Measurements from ENCODE around the gene SLC35F5.
A peak's percentile ranks its signal among the peaks of the same experiment; 100 is the strongest.
"Not testable (repeated sequence)": the region's sequence is repeated elsewhere in the genome, so short reads cannot be mapped to it uniquely, and the experiment has no call there.

Gene SLC35F5

GRCh38 chr2:113700186-113700841 lies 56.1 kb downstream of the SLC35F5 start:
- no peaks in the 10 kb centered on the region for H3K9me3 ChIP-seq (ENCODE audit: control insufficient read depth in 1 of 2, low read length in 2 of 2)
- no peaks in the 10 kb centered on the region for H3K27me3 ChIP-seq (ENCODE audit: control insufficient read depth in 1 of 2, insufficient read depth in 2 of 2, low read length in 2 of 2)
- H3K4me1 ChIP-seq (ENCODE audit: control insufficient read depth in 1 of 2, insufficient read depth in 2 of 2, low read length in 2 of 2): peaks cover 7 to 12% of the 10 kb centered on the region in 2 donors
- H3K9ac ChIP-seq (ENCODE audit: low read depth in 1 of 2, low read length in 2 of 2): no peak overlapping the region
- H3K36me3 ChIP-seq (ENCODE audit: control insufficient read depth in 1 of 2, insufficient read depth in 2 of 2, low read length in 2 of 2): peaks cover 0 to 5% of the 10 kb centered on the region in 2 donors
- H3K27ac ChIP-seq (ENCODE audit: low read depth, low read length): no peak overlapping the region
- H3K4me3 ChIP-seq (ENCODE audit: low read depth in 1 of 2, low read length in 2 of 2): peak overlapping the region in 1 of 2 donors; percentile 9

- peak overlapping the region in 1 of 2 donors; percentile 29 for H3K4me3 ChIP-seq (ENCODE audit: low read depth in 1 of 2, low read length in 2 of 2)
Observed at GRCh38 chr2:113698892-113699447, 57.5 kb downstream of the SLC35F5 start.

GRCh38 chr2:113698251-113698650 lies 58.2 kb downstream of the SLC35F5 start:
- not testable (repeated sequence) for H3K27me3 ChIP-seq (ENCODE audit: control insufficient read depth in 1 of 2, insufficient read depth in 2 of 2, low read length in 2 of 2)

More at GRCh38 chr2:113698892-113699447, 57.5 kb downstream of the SLC35F5 start:
- Histone ChIP-seq H3K9me3 (ENCODE audit: control insufficient read depth in 1 of 2, low read length in 2 of 2) (no peaks in the 10 kb centered on the region), H3K27me3 (ENCODE audit: control insufficient read depth in 1 of 2, insufficient read depth in 2 of 2, low read length in 2 of 2) (no peaks in the 10 kb centered on the region), H3K27ac (ENCODE audit: low read depth, low read length) (no peak overlapping the region), H3K36me3 (ENCODE audit: control insufficient read depth in 1 of 2, insufficient read depth in 2 of 2, low read length in 2 of 2) (no peaks in the 10 kb centered on the region), H3K9ac (ENCODE audit: low read depth in 1 of 2, low read length in 2 of 2) (no peak overlapping the region), H3K4me1 (ENCODE audit: control insufficient read depth in 1 of 2, insufficient read depth in 2 of 2, low read length in 2 of 2) (peaks cover 7 to 12% of the 10 kb centered on the region in 2 donors)

GRCh38 chr2:113697516-113697915 lies 58.9 kb downstream of the SLC35F5 start:
- no peak overlapping the region for H3K9ac ChIP-seq (ENCODE audit: low read depth in 1 of 2, low read length in 2 of 2)
- H3K27ac ChIP-seq (ENCODE audit: low read depth, low read length): no peak overlapping the region
- H3K27me3 ChIP-seq (ENCODE audit: control insufficient read depth in 1 of 2, insufficient read depth in 2 of 2, low read length in 2 of 2): no peaks in the 10 kb centered on the region
- H3K36me3 ChIP-seq (ENCODE audit: control insufficient read depth in 1 of 2, insufficient read depth in 2 of 2, low read length in 2 of 2): no peaks in the 10 kb centered on the region
- peaks cover 0 to 8% of the 10 kb centered on the region in 2 donors for H3K4me1 ChIP-seq (ENCODE audit: control insufficient read depth in 1 of 2, insufficient read depth in 2 of 2, low read length in 2 of 2)
- H3K9me3 ChIP-seq (ENCODE audit: control insufficient read depth in 1 of 2, low read length in 2 of 2): no peaks in the 10 kb centered on the region
- no peak overlapping the region for H3K4me3 ChIP-seq (ENCODE audit: low read depth in 1 of 2, low read length in 2 of 2)

More at GRCh38 chr2:113698251-113698650, 58.2 kb downstream of the SLC35F5 start:
- H3K9ac ChIP-seq (ENCODE audit: low read depth in 1 of 2, low read length in 2 of 2); H3K4me3 ChIP-seq (ENCODE audit: low read depth in 1 of 2, low read length in 2 of 2); H3K9me3 ChIP-seq (ENCODE audit: control insufficient read depth in 1 of 2, low read length in 2 of 2); H3K4me1 ChIP-seq (ENCODE audit: control insufficient read depth in 1 of 2, insufficient read depth in 2 of 2, low read length in 2 of 2); H3K36me3 ChIP-seq (ENCODE audit: control insufficient read depth in 1 of 2, insufficient read depth in 2 of 2, low read length in 2 of 2); H3K27ac ChIP-seq (ENCODE audit: low read depth, low read length): not testable (repeated sequence)

GRCh38 chr2:113694438-113694837 lies 62.0 kb downstream of the SLC35F5 start:
- H3K4me3 ChIP-seq (ENCODE audit: low read depth in 1 of 2, low read length in 2 of 2): no peak overlapping the region
- H3K4me1 ChIP-seq (ENCODE audit: control insufficient read depth in 1 of 2, insufficient read depth in 2 of 2, low read length in 2 of 2): peaks cover 0 to 4% of the 10 kb centered on the region in 2 donors
- no peaks in the 10 kb centered on the region for H3K36me3 ChIP-seq (ENCODE audit: control insufficient read depth in 1 of 2, insufficient read depth in 2 of 2, low read length in 2 of 2)
- no peaks in the 10 kb centered on the region for H3K9me3 ChIP-seq (ENCODE audit: control insufficient read depth in 1 of 2, low read length in 2 of 2)
- H3K9ac ChIP-seq (ENCODE audit: low read depth in 1 of 2, low read length in 2 of 2): no peak overlapping the region
- H3K27ac ChIP-seq (ENCODE audit: low read depth, low read length): no peak overlapping the region
- no peaks in the 10 kb centered on the region for H3K27me3 ChIP-seq (ENCODE audit: control insufficient read depth in 1 of 2, insufficient read depth in 2 of 2, low read length in 2 of 2)

- no peaks in the 10 kb centered on the region for H3K27me3 ChIP-seq (ENCODE audit: control insufficient read depth in 1 of 2, insufficient read depth in 2 of 2, low read length in 2 of 2)
- peaks cover 0 to 4% of the 10 kb centered on the region in 2 donors for H3K4me1 ChIP-seq (ENCODE audit: control insufficient read depth in 1 of 2, insufficient read depth in 2 of 2, low read length in 2 of 2)
- no peak overlapping the region for H3K27ac ChIP-seq (ENCODE audit: low read depth, low read length)
- H3K4me3 ChIP-seq (ENCODE audit: low read depth in 1 of 2, low read length in 2 of 2): no peak overlapping the region
- H3K36me3 ChIP-seq (ENCODE audit: control insufficient read depth in 1 of 2, insufficient read depth in 2 of 2, low read length in 2 of 2): no peaks in the 10 kb centered on the region
- no peaks in the 10 kb centered on the region for H3K9me3 ChIP-seq (ENCODE audit: control insufficient read depth in 1 of 2, low read length in 2 of 2)
- H3K9ac ChIP-seq (ENCODE audit: low read depth in 1 of 2, low read length in 2 of 2): no peak overlapping the region
Observed at GRCh38 chr2:113692698-113693428, 63.6 kb downstream of the SLC35F5 start.

GRCh38 chr2:113690871-113691270 lies 65.6 kb downstream of the SLC35F5 start:
- not testable (repeated sequence) for H3K27ac ChIP-seq (ENCODE audit: low read depth, low read length); H3K9ac ChIP-seq (ENCODE audit: low read depth in 1 of 2, low read length in 2 of 2); H3K36me3 ChIP-seq (ENCODE audit: control insufficient read depth in 1 of 2, insufficient read depth in 2 of 2, low read length in 2 of 2); H3K4me1 ChIP-seq (ENCODE audit: control insufficient read depth in 1 of 2, insufficient read depth in 2 of 2, low read length in 2 of 2); H3K27me3 ChIP-seq (ENCODE audit: control insufficient read depth in 1 of 2, insufficient read depth in 2 of 2, low read length in 2 of 2); H3K4me3 ChIP-seq (ENCODE audit: low read depth in 1 of 2, low read length in 2 of 2); H3K9me3 ChIP-seq (ENCODE audit: control insufficient read depth in 1 of 2, low read length in 2 of 2)

- Histone ChIP-seq H3K9ac (ENCODE audit: low read depth in 1 of 2, low read length in 2 of 2) (no peak overlapping the region), H3K27ac (ENCODE audit: low read depth, low read length) (no peak overlapping the region), H3K36me3 (ENCODE audit: control insufficient read depth in 1 of 2, insufficient read depth in 2 of 2, low read length in 2 of 2) (no peaks in the 10 kb centered on the region), H3K9me3 (ENCODE audit: control insufficient read depth in 1 of 2, low read length in 2 of 2) (no peaks in the 10 kb centered on the region), H3K4me1 (ENCODE audit: control insufficient read depth in 1 of 2, insufficient read depth in 2 of 2, low read length in 2 of 2) (no peaks in the 10 kb centered on the region), H3K4me3 (ENCODE audit: low read depth in 1 of 2, low read length in 2 of 2) (no peak overlapping the region), H3K27me3 (ENCODE audit: control insufficient read depth in 1 of 2, insufficient read depth in 2 of 2, low read length in 2 of 2) (no peaks in the 10 kb centered on the region)
Observed at GRCh38 chr2:113686537-113686936, 69.9 kb downstream of the SLC35F5 start.

- Histone ChIP-seq H3K27ac (ENCODE audit: low read depth, low read length) (no peak overlapping the region), H3K9me3 (ENCODE audit: control insufficient read depth in 1 of 2, low read length in 2 of 2) (no peaks in the 10 kb centered on the region), H3K4me3 (ENCODE audit: low read depth in 1 of 2, low read length in 2 of 2) (no peak overlapping the region), H3K27me3 (ENCODE audit: control insufficient read depth in 1 of 2, insufficient read depth in 2 of 2, low read length in 2 of 2) (no peaks in the 10 kb centered on the region), H3K36me3 (ENCODE audit: control insufficient read depth in 1 of 2, insufficient read depth in 2 of 2, low read length in 2 of 2) (no peaks in the 10 kb centered on the region), H3K4me1 (ENCODE audit: control insufficient read depth in 1 of 2, insufficient read depth in 2 of 2, low read length in 2 of 2) (no peaks in the 10 kb centered on the region), H3K9ac (ENCODE audit: low read depth in 1 of 2, low read length in 2 of 2) (no peak overlapping the region)
Observed at GRCh38 chr2:113685471-113685870, 71.0 kb downstream of the SLC35F5 start.

- no peak overlapping the region for H3K27ac ChIP-seq (ENCODE audit: low read depth, low read length)
- H3K4me3 ChIP-seq (ENCODE audit: low read depth in 1 of 2, low read length in 2 of 2): no peak overlapping the region
- no peaks in the 10 kb centered on the region for H3K4me1 ChIP-seq (ENCODE audit: control insufficient read depth in 1 of 2, insufficient read depth in 2 of 2, low read length in 2 of 2)
- no peaks in the 10 kb centered on the region for H3K27me3 ChIP-seq (ENCODE audit: control insufficient read depth in 1 of 2, insufficient read depth in 2 of 2, low read length in 2 of 2)
- H3K9ac ChIP-seq (ENCODE audit: low read depth in 1 of 2, low read length in 2 of 2): no peak overlapping the region
- H3K36me3 ChIP-seq (ENCODE audit: control insufficient read depth in 1 of 2, insufficient read depth in 2 of 2, low read length in 2 of 2): no peaks in the 10 kb centered on the region
- no peaks in the 10 kb centered on the region for H3K9me3 ChIP-seq (ENCODE audit: control insufficient read depth in 1 of 2, low read length in 2 of 2)
Observed at GRCh38 chr2:113679457-113679856, 77.0 kb downstream of the SLC35F5 start.
